ENCODE data around the gene CCDC6.
"Not testable (repeated sequence)": the region's sequence is repeated elsewhere in the genome, so short reads cannot be mapped to it uniquely, and the experiment has no call there.

Gene CCDC6

GRCh38 chr10:59905066-59905730 is 1.2 kb downstream of the CCDC6 start:
- peak; percentile 33 for DNase-seq

- DNase-seq, result peak; percentile 7
Measured at GRCh38 chr10:59904426-59905065, 1.8 kb downstream of the CCDC6 start.

- no peak for DNase-seq
Measured at GRCh38 chr10:59903871-59904270, 2.5 kb downstream of the CCDC6 start.

GRCh38 chr10:59902016-59902415 is 4.3 kb downstream of the CCDC6 start:
- DNase-seq, result no peak

GRCh38 chr10:59901470-59901869 is 4.9 kb downstream of the CCDC6 start:
- DNase-seq, result no peak

- DNase-seq, result no peak
Measured at GRCh38 chr10:59900048-59900727, 6.2 kb downstream of the CCDC6 start.

- DNase-seq, result no peak
Measured at GRCh38 chr10:59898125-59898835, 8.1 kb downstream of the CCDC6 start.

GRCh38 chr10:59896191-59896590 is 10.2 kb downstream of the CCDC6 start:
- DNase-seq, result peak; percentile 84

- no peak for DNase-seq
Measured at GRCh38 chr10:59895629-59896116, 10.7 kb downstream of the CCDC6 start.

GRCh38 chr10:59894114-59894513 is 12.2 kb downstream of the CCDC6 start:
- no peak for DNase-seq

- no peak for DNase-seq
Measured at GRCh38 chr10:59892697-59893096, 13.7 kb downstream of the CCDC6 start.

GRCh38 chr10:59891936-59892335 is 14.4 kb downstream of the CCDC6 start:
- DNase-seq, result no peak

- no peak for DNase-seq
Measured at GRCh38 chr10:59891349-59891748, 15.0 kb downstream of the CCDC6 start.

- DNase-seq, result peak; percentile 63
Measured at GRCh38 chr10:59888781-59889435, 17.4 kb downstream of the CCDC6 start.

GRCh38 chr10:59887972-59888640 is 18.2 kb downstream of the CCDC6 start:
- no peak for DNase-seq

- DNase-seq, result no peak
Measured at GRCh38 chr10:59887006-59887405, 19.4 kb downstream of the CCDC6 start.

- peak; percentile 58 for DNase-seq
Measured at GRCh38 chr10:59885430-59886134, 20.8 kb downstream of the CCDC6 start.

GRCh38 chr10:59884893-59885292 is 21.5 kb downstream of the CCDC6 start:
- DNase-seq, result not testable (repeated sequence)

GRCh38 chr10:59881640-59882039 is 24.7 kb downstream of the CCDC6 start:
- DNase-seq, result no peak

GRCh38 chr10:59880971-59881510 is 25.3 kb downstream of the CCDC6 start:
- peak; percentile 91 for DNase-seq

GRCh38 chr10:59880019-59880717 is 26.2 kb downstream of the CCDC6 start:
- no peak for DNase-seq

All from hematopoietic multipotent progenitor cell treated with erythropoietin and hydrocortisone succinate and interleukin-3 and kit ligand, for 8 days (in vitro differentiated cells).